Lower leg skin (tissue), 4 donors: Measurements from ENCODE around the gene BRD7. TPM values are rescaled to one million over a fixed set of nuclear protein-coding genes. Genes with fewer than 3 reads are reported as not detected.

ENCODE experiments used
- DNase-seq, 2 donors: peaks; one replicate each; pipeline ENCODE4 v3.0.0-alpha.2; 2019; ENCODE audit warnings: low spot score in 2 of 2
- H3K4me3 ChIP-seq: fragments of 200-600 bp; sonication (generic); 2 replicates; pipeline ENCODE4 v1.5.1; 2017; ENCODE audit warnings: mild to moderate bottlenecking, low read depth; ENCODE audit not compliant: poor library complexity, severe bottlenecking
- CTCF ChIP-seq, 3 donors: fragments of 450-650 bp; IDR thresholded peaks; one replicate each; pipeline ENCODE4 v1.5.1; 2016; ENCODE audit warnings: antibody characterized with exemption in 3 of 3, mild to moderate bottlenecking in 3 of 3, moderate library complexity in 2 of 3
- POLR2A ChIP-seq, 2 donors: fragments of 450-650 bp; IDR thresholded peaks; one replicate each; pipeline ENCODE4 v1.6.1; 2016 to 2017; ENCODE audit warnings: antibody characterized with exemption in 2 of 2, mild to moderate bottlenecking in 1 of 2, moderate library complexity in 1 of 2
- WGBS, 2 donors: methylation state at CpG; one replicate each; pipeline ENCODE4 v1.1.5; 2018; 5-methylcytosine and 5-hydroxymethylcytosine counted together
- intact Hi-C: fragments of 100-400 bp; cut with DNase I; formaldehyde crosslinking; loops from one replicate; pipeline ENCODE4 v1.15.0; 2023; ENCODE audit warnings: low total_unique reads
- total RNA-seq, 4 donors: library from RNA; depleted of rRNA; stranded (reverse); fragments of >200 nt; gene quantifications; one replicate each; pipeline ENCODE4 v1.1.0, GENCODE V29; 2016

BRD7 gene
- total RNA-seq, 4 donors from 2014 or later, result 48.6 to 86.3 (median 52.0) TPM

DNA sequence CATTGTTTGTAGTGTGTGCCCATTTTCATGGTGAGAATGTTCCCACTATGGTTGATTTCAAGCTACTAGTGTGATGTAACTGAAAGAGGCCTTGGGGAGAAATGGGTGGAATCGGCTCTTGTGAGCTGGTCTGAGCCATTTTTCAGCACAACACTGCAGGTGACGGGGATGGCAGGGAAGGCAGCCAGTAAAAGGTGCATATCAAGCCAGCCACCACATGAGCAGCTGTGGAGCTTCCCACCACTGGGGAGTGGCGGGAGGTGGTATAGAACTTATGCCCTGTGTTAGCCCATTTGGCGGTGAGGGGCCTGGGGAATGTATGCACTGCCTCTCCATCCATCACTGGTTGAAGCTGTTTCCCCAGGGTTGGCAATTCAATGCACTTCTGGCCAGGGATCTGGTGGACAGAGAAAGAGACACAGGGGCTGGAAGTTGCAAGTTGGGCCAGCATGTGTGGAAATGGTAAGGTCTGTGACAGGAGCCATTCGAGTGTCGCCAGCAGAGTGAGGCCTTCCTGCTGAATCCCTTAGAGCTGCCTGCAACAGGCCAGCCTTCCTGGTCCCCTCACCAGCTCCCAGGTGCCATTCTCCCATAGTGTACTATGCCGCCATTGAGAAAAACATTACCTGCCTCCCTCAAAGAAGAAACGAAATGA, 31.7 kb upstream of the BRD7 start:
- DNase-seq, result peak; percentile 6 to 57
- intact Hi-C loops, result no loop called here
- no peak for TF ChIP-seq POLR2A (IDR thresholded peaks at IDR 0.05)
- TF ChIP-seq CTCF (IDR thresholded peaks at IDR 0.05), result no peak
- no peak overlapping the region for H3K4me3 ChIP-seq
- WGBS, 2 donors, result 94 to 96% methylated on average over 8 of the region's 8 CpGs

- DNase-seq, result peak in 1 of 2 donors; percentile 34
- intact Hi-C loops, result no loop called here
- 93 to 96% methylated on average over 3 of the region's 3 CpGs for WGBS, 2 donors
- H3K4me3 ChIP-seq, result no peak overlapping the region
- TF ChIP-seq POLR2A (IDR thresholded peaks at IDR 0.05) (no peak), CTCF (IDR thresholded peaks at IDR 0.05) (no peak)
Observed at GRCh38 chr16:50399411-50399810, 30.6 kb upstream of the BRD7 start.

DNA sequence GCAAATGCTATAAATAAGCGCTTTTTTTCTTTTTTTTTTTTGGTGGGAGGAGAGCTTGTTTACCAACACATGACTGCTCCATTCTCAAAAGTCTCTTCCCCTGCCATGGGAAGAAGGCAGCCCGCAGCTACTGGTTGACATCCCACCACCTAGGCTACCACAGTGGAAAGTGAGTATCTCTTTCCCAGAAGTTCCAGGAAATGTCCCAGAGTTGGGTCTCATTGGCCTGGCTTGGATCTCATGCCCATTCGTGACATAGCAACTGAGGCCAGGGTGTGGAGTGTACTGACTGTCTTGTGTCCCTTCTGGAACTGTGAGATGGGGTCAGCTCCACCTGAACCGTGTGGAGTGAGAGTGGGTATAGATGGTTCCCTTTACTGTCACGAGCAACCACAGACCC, 29.5 kb upstream of the BRD7 start:
- no peak overlapping the region for H3K4me3 ChIP-seq
- DNase-seq, result peak; percentile 4 to 39
- WGBS, 2 donors, result 81 to 89% methylated on average over 5 of the region's 5 CpGs
- intact Hi-C loops, result no loop called here
- no peak for TF ChIP-seq CTCF (IDR thresholded peaks at IDR 0.05)
- no peak for TF ChIP-seq POLR2A (IDR thresholded peaks at IDR 0.05)

DNA sequence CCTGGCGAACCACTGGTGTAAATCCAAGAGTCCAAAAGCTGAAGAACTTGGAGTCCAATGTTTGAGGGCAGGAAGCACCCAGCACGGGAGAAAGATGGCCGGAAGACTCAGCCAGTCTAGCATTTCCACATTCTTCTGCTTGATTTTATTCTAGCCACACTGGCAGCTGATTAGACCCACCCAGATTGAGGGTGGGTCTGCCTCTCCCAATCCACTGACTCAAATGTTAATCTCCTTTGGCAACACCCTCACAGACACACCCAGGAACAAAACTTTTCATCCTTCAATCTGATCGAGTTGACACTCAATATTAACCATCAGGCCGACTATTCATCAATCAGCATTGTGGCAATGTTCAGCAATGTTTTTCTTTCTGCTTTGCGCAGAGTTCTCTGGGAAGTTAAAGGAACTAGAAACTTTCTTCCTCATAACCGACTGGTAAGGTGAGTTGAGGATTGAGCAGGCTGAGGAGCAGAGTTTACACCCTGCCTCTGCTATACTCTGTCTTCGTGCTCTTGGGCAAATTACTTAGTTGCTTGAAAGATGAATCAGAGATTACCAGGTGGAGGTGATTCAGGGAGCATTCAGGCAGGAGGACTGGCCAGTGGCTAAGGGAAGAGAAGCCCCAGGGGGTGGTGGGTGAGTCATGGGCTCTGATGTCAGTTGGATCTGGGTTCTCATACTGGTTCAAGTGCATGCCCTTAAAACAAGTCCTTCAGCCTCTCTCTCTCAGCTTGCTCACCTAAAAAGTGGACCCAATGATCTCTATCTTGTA, 28.2 kb upstream of the BRD7 start:
- DNase-seq, result peak; percentile 40 to 64
- intact Hi-C loops, result no loop called here

More for the DNA sequence above, 28.2 kb upstream of the BRD7 start:
- TF ChIP-seq CTCF (IDR thresholded peaks at IDR 0.05), result no peak
- no peak for TF ChIP-seq POLR2A (IDR thresholded peaks at IDR 0.05)
- 36 to 43% methylated on average over 8 of the region's 8 CpGs for WGBS, 2 donors
- no peak overlapping the region for H3K4me3 ChIP-seq
